ENCODE measurements around the gene TULP4.
"Not testable (repeated sequence)": the region's sequence is repeated elsewhere in the genome, so short reads cannot be mapped to it uniquely, and the experiment has no call there.

Gene TULP4

GRCh38 chr6:158465747-158466146, 153.5 kb downstream of the TULP4 start:
- Histone ChIP-seq H3K4me1 (no peaks in the 10 kb centered on the region), H3K36me3 (peaks cover 94% of the 10 kb centered on the region)

GRCh38 chr6:158467923-158468322, 155.7 kb downstream of the TULP4 start:
- H3K9me3 ChIP-seq = peaks cover 16% of the 10 kb centered on the region
- no peaks in the 10 kb centered on the region for H3K27me3 ChIP-seq
- H3K4me3 ChIP-seq = no peak overlapping the region
- H3K9ac ChIP-seq = no peak overlapping the region
- H4K20me1 ChIP-seq = no peaks in the 10 kb centered on the region
- no peak overlapping the region for H3K4me2 ChIP-seq
- no peak overlapping the region for H3K27ac ChIP-seq
- H3K4me1 ChIP-seq = no peaks in the 10 kb centered on the region
- TF ChIP-seq Cebpa-rat (IDR thresholded peaks at IDR 0.05) = no peak
- H3K36me3 ChIP-seq = peaks cover 78% of the 10 kb centered on the region

More at GRCh38 chr6:158465747-158466146, 153.5 kb downstream of the TULP4 start:
- no peak overlapping the region for H3K4me2 ChIP-seq
- no peaks in the 10 kb centered on the region for H4K20me1 ChIP-seq
- TF ChIP-seq Cebpa-rat (IDR thresholded peaks at IDR 0.05) = no peak
- peaks cover 16% of the 10 kb centered on the region for H3K9me3 ChIP-seq
- no peak overlapping the region for H3K27ac ChIP-seq
- no peaks in the 10 kb centered on the region for H3K27me3 ChIP-seq
- H3K9ac ChIP-seq = no peak overlapping the region
- no peak overlapping the region for H3K4me3 ChIP-seq

- H4K20me1 ChIP-seq = no peaks in the 10 kb centered on the region
- no peak for TF ChIP-seq Cebpa-rat (IDR thresholded peaks at IDR 0.05)
- H3K9ac ChIP-seq = no peak overlapping the region
- H3K4me3 ChIP-seq = no peak overlapping the region
- no peaks in the 10 kb centered on the region for H3K4me1 ChIP-seq
- H3K36me3 ChIP-seq = peaks cover 76% of the 10 kb centered on the region
- no peaks in the 10 kb centered on the region for H3K27me3 ChIP-seq
- no peak overlapping the region for H3K27ac ChIP-seq
- peaks cover 16% of the 10 kb centered on the region for H3K9me3 ChIP-seq
- H3K4me2 ChIP-seq = no peak overlapping the region
Measured at GRCh38 chr6:158468666-158469065, 156.4 kb downstream of the TULP4 start.

GRCh38 chr6:158470023-158470422, 157.8 kb downstream of the TULP4 start:
- not testable (repeated sequence) for H3K9ac ChIP-seq, H3K4me2 ChIP-seq, H3K4me3 ChIP-seq, H3K27ac ChIP-seq, H3K4me1 ChIP-seq, H4K20me1 ChIP-seq, H3K27me3 ChIP-seq, H3K9me3 ChIP-seq
- H3K36me3 ChIP-seq = peaks cover 75% of the 10 kb centered on the region

DNA sequence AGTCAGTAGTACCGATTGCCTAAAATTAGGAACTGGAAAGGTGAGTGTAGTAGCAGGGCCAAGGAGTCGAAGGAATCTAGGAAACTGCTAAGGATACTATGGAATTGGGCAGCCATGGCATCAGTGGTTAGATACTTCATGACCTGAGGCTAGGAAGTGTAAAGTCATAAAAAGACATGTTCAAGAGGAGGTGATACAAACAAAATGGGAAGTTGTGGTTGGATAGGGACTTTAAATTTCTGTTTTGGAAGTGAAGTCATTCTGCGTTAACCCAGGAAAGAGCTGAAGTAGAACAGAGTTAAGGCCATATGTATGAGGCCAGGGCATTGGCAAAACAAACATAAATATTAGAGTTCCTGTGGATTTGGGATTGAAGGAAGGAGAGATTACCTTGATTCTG, 159.1 kb downstream of the TULP4 start:
- Histone ChIP-seq H4K20me1 (no peaks in the 10 kb centered on the region), H3K27me3 (no peaks in the 10 kb centered on the region), H3K9ac (no peak overlapping the region), H3K36me3 (peaks cover 74% of the 10 kb centered on the region), H3K27ac (no peak overlapping the region), H3K9me3 (no peaks in the 10 kb centered on the region), H3K4me3 (no peak overlapping the region), H3K4me1 (peaks cover 16% of the 10 kb centered on the region), H3K4me2 (no peak overlapping the region)
- no peak for TF ChIP-seq Cebpa-rat (IDR thresholded peaks at IDR 0.05)

- H3K9me3 ChIP-seq = no peaks in the 10 kb centered on the region
- no peak for TF ChIP-seq Cebpa-rat (IDR thresholded peaks at IDR 0.05)
- no peaks in the 10 kb centered on the region for H3K27me3 ChIP-seq
- H3K4me1 ChIP-seq = peaks cover 17% of the 10 kb centered on the region
- H3K4me3 ChIP-seq = no peak overlapping the region
- H3K27ac ChIP-seq = no peak overlapping the region
- peaks cover 75% of the 10 kb centered on the region for H3K36me3 ChIP-seq
- H3K4me2 ChIP-seq = no peak overlapping the region
- no peak overlapping the region for H3K9ac ChIP-seq
- H4K20me1 ChIP-seq = no peaks in the 10 kb centered on the region
Measured at GRCh38 chr6:158472447-158472846, 160.2 kb downstream of the TULP4 start.

GRCh38 chr6:158474961-158475343, 162.7 kb downstream of the TULP4 start:
- Histone ChIP-seq H3K4me3 (no peak overlapping the region), H3K27ac (no peak overlapping the region), H3K9ac (no peak overlapping the region), H3K36me3 (peaks cover 77% of the 10 kb centered on the region), H3K4me1 (peaks cover 17% of the 10 kb centered on the region), H3K9me3 (peaks cover 5% of the 10 kb centered on the region; the same call in 1 of the 2 replicates), H3K4me2 (no peak overlapping the region), H3K27me3 (no peaks in the 10 kb centered on the region), H4K20me1 (no peaks in the 10 kb centered on the region)
- TF ChIP-seq Cebpa-rat (IDR thresholded peaks at IDR 0.05) = no peak

- Histone ChIP-seq H3K4me1 (peaks cover 18% of the 10 kb centered on the region), H3K9ac (no peak overlapping the region), H3K4me3 (no peak overlapping the region), H4K20me1 (peaks cover 1% of the 10 kb centered on the region), H3K4me2 (no peak overlapping the region), H3K36me3 (peaks cover 77% of the 10 kb centered on the region), H3K27me3 (no peaks in the 10 kb centered on the region), H3K27ac (no peak overlapping the region), H3K9me3 (peaks cover 5% of the 10 kb centered on the region; the same call in 1 of the 2 replicates)
- TF ChIP-seq Cebpa-rat (IDR thresholded peaks at IDR 0.05) = no peak
Measured at GRCh38 chr6:158475344-158476302, 163.4 kb downstream of the TULP4 start.

GRCh38 chr6:158476389-158476788, 164.1 kb downstream of the TULP4 start:
- peaks cover 25% of the 10 kb centered on the region for H3K4me1 ChIP-seq
- no peak overlapping the region for H3K4me2 ChIP-seq
- TF ChIP-seq Cebpa-rat (IDR thresholded peaks at IDR 0.05) = no peak
- H3K27me3 ChIP-seq = no peaks in the 10 kb centered on the region
- H3K27ac ChIP-seq = no peak overlapping the region
- peaks cover 9% of the 10 kb centered on the region for H4K20me1 ChIP-seq
- no peak overlapping the region for H3K9ac ChIP-seq
- H3K36me3 ChIP-seq = peaks cover 77% of the 10 kb centered on the region
- peaks cover 5% of the 10 kb centered on the region; the same call in 1 of the 2 replicates for H3K9me3 ChIP-seq
- H3K4me3 ChIP-seq = no peak overlapping the region

GRCh38 chr6:158477722-158478121, 165.5 kb downstream of the TULP4 start:
- H3K4me1 ChIP-seq = peaks cover 35% of the 10 kb centered on the region
- H3K4me3 ChIP-seq, H3K27me3 ChIP-seq, H3K9ac ChIP-seq, H3K27ac ChIP-seq, H3K4me2 ChIP-seq, H3K9me3 ChIP-seq: not testable (repeated sequence)
- peaks cover 87% of the 10 kb centered on the region for H3K36me3 ChIP-seq
- H4K20me1 ChIP-seq = peaks cover 14% of the 10 kb centered on the region
